Neural crest cell (in vitro differentiated cells): ENCODE measurements around the gene RPL32. TPM values are rescaled to one million over a fixed set of nuclear protein-coding genes. Genes with fewer than 3 reads are reported as not detected.
A peak's percentile ranks its signal among the peaks of the same experiment; 100 is the strongest.
"Not testable (repeated sequence)": the region's sequence is repeated elsewhere in the genome, so short reads cannot be mapped to it uniquely, and the experiment has no call there.

Experiments used
- DNase-seq: peaks from one replicate; pipeline ENCODE4 v3.0.0; 2021; ENCODE audit warnings: low read depth, mixed read lengths, low spot score
- H3K27ac Mint-ChIP-seq: one replicate; pipeline ENCODE4 v1.8.0; 2021; ENCODE audit warnings: mild to moderate bottlenecking, mixed read lengths; ENCODE audit not compliant: unreplicated experiment
- H3K27me3 Mint-ChIP-seq: 2 replicates; pipeline ENCODE4 v1.8.0; 2021; ENCODE audit warnings: low read depth, mild to moderate bottlenecking, mixed read lengths
- H3K36me3 Mint-ChIP-seq: 2 replicates; pipeline ENCODE4 v1.8.0; 2021; ENCODE audit warnings: low read depth, mild to moderate bottlenecking, mixed read lengths
- H3K4me1 Mint-ChIP-seq: 2 replicates; pipeline ENCODE4 v1.8.0; 2021; ENCODE audit warnings: mixed read lengths
- H3K4me3 Mint-ChIP-seq: one replicate; pipeline ENCODE4 v1.8.0; 2021; ENCODE audit warnings: mild to moderate bottlenecking, mixed read lengths
- H3K9me3 Mint-ChIP-seq: 2 replicates; pipeline ENCODE4 v1.8.0; 2021; ENCODE audit warnings: mixed read lengths
- CTCF ChIP-seq: fragments of 200-600 bp; sonication (generic); conservative IDR thresholded peaks from 2 replicates; pipeline ENCODE4 v1.5.0; 2021; ENCODE audit warnings: antibody characterized with exemption, mild to moderate bottlenecking
- total RNA-seq: library from RNA; stranded (reverse); gene quantifications from 2 replicates; pipeline ENCODE4 v1.2.1, GENCODE V29; 2021

The RPL32 gene
- total RNA-seq, 1 donor from 2014 or later: 1,918 TPM

DNA sequence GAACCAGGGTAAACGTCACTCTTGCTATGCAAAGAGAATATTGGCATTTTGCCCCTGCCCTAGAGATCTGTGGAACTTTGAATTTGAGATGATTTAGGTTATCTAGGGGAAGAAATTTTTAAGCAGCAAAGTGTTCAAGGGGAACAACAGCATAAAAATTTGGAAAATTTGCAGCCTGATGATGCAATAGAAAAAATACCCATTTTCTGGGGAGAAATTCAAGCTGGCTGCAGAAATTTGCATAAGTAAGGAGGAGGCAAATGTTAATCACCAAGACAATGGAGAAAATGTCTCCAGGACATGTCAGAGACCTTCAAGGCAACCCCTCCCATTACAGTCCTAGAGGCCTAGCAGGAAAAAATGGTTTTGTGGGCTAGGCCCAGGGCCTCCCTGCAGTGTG lies 4.4 kb upstream of the RPL32 start:
- Mint-ChIP-seq H3K27me3 (no peaks in the 10 kb centered on the region), H3K36me3 (peaks cover 3% of the 10 kb centered on the region), H3K9me3 (no peaks in the 10 kb centered on the region), H3K4me3 (no peak overlapping the region), H3K27ac (no peak overlapping the region), H3K4me1 (peaks cover 7% of the 10 kb centered on the region)
- TF ChIP-seq CTCF: no peak
- DNase-seq: no peak

DNA sequence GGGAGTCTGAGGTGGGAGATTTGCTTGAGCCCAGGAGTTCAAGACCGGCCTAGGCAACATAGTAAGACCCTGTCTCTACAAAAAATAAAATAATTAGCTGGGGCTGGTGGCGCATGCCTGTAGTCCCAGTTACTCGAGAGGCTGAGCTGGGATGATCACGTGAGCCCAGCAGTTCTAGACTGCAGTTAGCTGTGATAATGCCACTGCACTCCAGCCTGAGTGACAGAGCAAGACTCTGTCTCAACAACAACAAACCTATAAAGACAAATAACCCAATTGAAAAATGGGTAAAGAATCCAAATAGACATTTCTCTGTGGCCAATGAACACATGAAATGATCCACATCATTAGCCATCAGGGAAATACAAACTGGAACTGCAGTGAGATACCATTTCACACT lies 1.1 kb upstream of the RPL32 start:
- no peaks in the 10 kb centered on the region for H3K9me3 Mint-ChIP-seq
- peaks cover 39% of the 10 kb centered on the region for H3K4me1 Mint-ChIP-seq
- TF ChIP-seq CTCF: no peak
- H3K27ac Mint-ChIP-seq: no peak overlapping the region
- peaks cover 27% of the 10 kb centered on the region for H3K36me3 Mint-ChIP-seq
- peak overlapping the region; percentile 100 for H3K4me3 Mint-ChIP-seq
- H3K27me3 Mint-ChIP-seq: no peaks in the 10 kb centered on the region
- no peak for DNase-seq

GRCh38 chr3:12841970-12842328 lies 584 bp upstream of the RPL32 start:
- Mint-ChIP-seq H3K36me3 (peaks cover 29% of the 10 kb centered on the region), H3K9me3 (no peaks in the 10 kb centered on the region), H3K4me3 (peak overlapping the region; percentile 100), H3K27ac (peak overlapping the region; percentile 100), H3K27me3 (no peaks in the 10 kb centered on the region), H3K4me1 (peaks cover 44% of the 10 kb centered on the region)
- peak; percentile 22 for TF ChIP-seq CTCF
- no peak for DNase-seq

- no peak for TF ChIP-seq CTCF
- peak overlapping the region; percentile 100 for H3K27ac Mint-ChIP-seq
- H3K27me3 Mint-ChIP-seq: no peaks in the 10 kb centered on the region
- H3K4me1 Mint-ChIP-seq: peaks cover 49% of the 10 kb centered on the region
- H3K4me3 Mint-ChIP-seq: peak overlapping the region; percentile 100
- no peaks in the 10 kb centered on the region for H3K9me3 Mint-ChIP-seq
- H3K36me3 Mint-ChIP-seq: peaks cover 36% of the 10 kb centered on the region
- no peak for DNase-seq
These were observed 695 bp downstream of the RPL32 start for GRCh38 chr3:12840591-12841148.

- Mint-ChIP-seq H3K4me1 (peaks cover 49% of the 10 kb centered on the region), H3K4me3 (peak overlapping the region; percentile 100)
These were observed 1.2 kb downstream of the RPL32 start for GRCh38 chr3:12840148-12840547.

DNA sequence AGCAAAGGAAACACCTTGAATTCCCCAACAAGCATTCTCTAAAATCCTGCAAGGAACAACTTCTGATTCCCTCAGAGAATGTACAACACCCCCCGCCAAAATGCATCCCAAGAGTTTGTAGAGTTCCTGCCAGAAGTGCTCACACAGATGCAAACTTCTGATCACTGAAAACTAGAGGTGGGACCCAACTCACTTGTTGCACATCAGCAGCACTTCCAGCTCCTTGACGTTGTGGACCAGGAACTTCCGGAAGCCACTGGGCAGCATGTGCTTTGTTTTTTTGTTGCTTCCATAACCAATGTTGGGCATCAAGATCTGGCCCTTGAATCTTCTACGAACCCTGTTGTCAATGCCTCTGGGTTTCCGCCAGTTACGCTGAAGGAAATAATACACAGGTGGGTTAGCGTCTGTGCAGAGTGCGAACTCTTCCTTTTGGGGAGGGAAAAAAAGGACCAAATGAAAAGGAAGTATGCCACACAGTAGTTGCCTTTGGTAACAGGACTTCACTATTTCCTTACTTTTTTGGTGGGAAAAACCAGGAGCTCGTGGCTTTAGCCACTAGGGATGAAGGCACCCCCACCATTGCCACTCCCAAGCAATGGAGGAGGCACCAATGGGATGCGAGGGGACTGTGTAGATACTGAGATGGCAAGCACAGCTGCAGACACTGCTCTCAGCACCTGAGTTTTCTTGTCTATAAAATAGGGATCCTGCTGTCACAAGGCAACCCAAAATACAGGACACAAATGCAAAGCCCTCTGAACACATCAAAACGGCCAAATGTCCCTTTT lies 2.0 kb downstream of the RPL32 start:
- DNase-seq: no peak
- Mint-ChIP-seq H3K4me1 (peaks cover 49% of the 10 kb centered on the region), H3K36me3 (peaks cover 38% of the 10 kb centered on the region), H3K27ac (no peak overlapping the region), H3K27me3 (no peaks in the 10 kb centered on the region), H3K4me3 (peak overlapping the region; percentile 100), H3K9me3 (no peaks in the 10 kb centered on the region)
- no peak for TF ChIP-seq CTCF

More at GRCh38 chr3:12840148-12840547, 1.2 kb downstream of the RPL32 start:
- not testable (repeated sequence) for H3K27me3 Mint-ChIP-seq, DNase-seq, H3K9me3 Mint-ChIP-seq
- H3K27ac Mint-ChIP-seq: peak overlapping the region; percentile 100
- H3K36me3 Mint-ChIP-seq: peaks cover 38% of the 10 kb centered on the region
